LNCAP (cell line): ENCODE results near the gene ARL14EP.
A peak's percentile ranks its signal among the peaks of the same experiment; 100 is the strongest.

Source experiments
- CTCF ChIP-seq: fragments of 450-650 bp; IDR thresholded peaks from 2 replicates; pipeline ENCODE4 v1.5.1; 2017; ENCODE audit warnings: mild to moderate bottlenecking

ARL14EP gene

GRCh38 chr11:30314625-30315024 lies 8.3 kb upstream of the ARL14EP start:
- peak; percentile 56 for TF ChIP-seq CTCF

GRCh38 chr11:30316237-30316636 lies 6.7 kb upstream of the ARL14EP start:
- TF ChIP-seq CTCF = no peak

- TF ChIP-seq CTCF = no peak
These were observed 5.9 kb upstream of the ARL14EP start for GRCh38 chr11:30317030-30317429.

- no peak for TF ChIP-seq CTCF
These were observed 1.6 kb upstream of the ARL14EP start for GRCh38 chr11:30321321-30321720.

GRCh38 chr11:30322191-30322590 lies 713 bp upstream of the ARL14EP start:
- TF ChIP-seq CTCF = no peak

GRCh38 chr11:30326114-30326778 lies 3.3 kb downstream of the ARL14EP start:
- TF ChIP-seq CTCF = no peak

- no peak for TF ChIP-seq CTCF
These were observed 4.0 kb downstream of the ARL14EP start for GRCh38 chr11:30326906-30327305.

GRCh38 chr11:30328681-30329080 lies 5.8 kb downstream of the ARL14EP start:
- no peak for TF ChIP-seq CTCF
